MM.1S (cell line): ENCODE results near the gene NHLRC3.

ENCODE experiments used
- CTCF ChIP-seq: fragments of 300-600 bp; sonication (generic); IDR thresholded peaks from 2 replicates; pipeline ENCODE4 v1.5.1; 2016; ENCODE audit warnings: antibody characterized with exemption, low read length, mixed read lengths
- EZH2 ChIP-seq: fragments of 300-600 bp; sonication (generic); optimal IDR thresholded peaks from 2 replicates; pipeline ENCODE3; 2017; ENCODE audit warnings: low read depth, mild to moderate bottlenecking, antibody characterized with exemption, low read length, mixed read lengths
- EZH2phosphoT487 ChIP-seq: fragments of 300-600 bp; sonication (generic); IDR thresholded peaks from 2 replicates; pipeline ENCODE4 v1.6.1; 2018; ENCODE audit warnings: antibody characterized with exemption, low read length

GRCh38 chr13:39048806-39049205 is 10.6 kb downstream of the NHLRC3 start:
- TF ChIP-seq EZH2 (no peak), CTCF (no peak), EZH2phosphoT487 (no peak)
